Chondrocyte (in vitro differentiated cells): ENCODE data around the gene UBA52. TPM values are rescaled to one million over a fixed set of nuclear protein-coding genes. Genes with fewer than 3 reads are reported as not detected.

Experiments used
- DNase-seq: peaks from one replicate; pipeline ENCODE4 v3.0.0; 2021; ENCODE audit warnings: mixed read lengths, low spot score
- H3K27ac Mint-ChIP-seq: one replicate; pipeline ENCODE4 v1.8.0; 2021; ENCODE audit warnings: mild to moderate bottlenecking, moderate library complexity, mixed read lengths; ENCODE audit not compliant: unreplicated experiment
- H3K27me3 Mint-ChIP-seq: 2 replicates; pipeline ENCODE4 v1.8.0; 2021; ENCODE audit warnings: low read depth, mixed read lengths
- H3K36me3 Mint-ChIP-seq: 2 replicates; pipeline ENCODE4 v1.8.0; 2021; ENCODE audit warnings: low read depth, mixed read lengths
- H3K4me1 Mint-ChIP-seq: 2 replicates; pipeline ENCODE4 v1.8.0; 2021; ENCODE audit warnings: low read depth, mild to moderate bottlenecking, mixed read lengths
- H3K4me3 Mint-ChIP-seq: one replicate; pipeline ENCODE4 v1.8.0; 2021; ENCODE audit warnings: mild to moderate bottlenecking, moderate library complexity, mixed read lengths; ENCODE audit not compliant: unreplicated experiment
- H3K9me3 Mint-ChIP-seq: 2 replicates; pipeline ENCODE4 v1.8.0; 2021; ENCODE audit warnings: low read depth, mixed read lengths
- total RNA-seq: library from RNA; stranded (reverse); gene quantifications from 3 replicates; pipeline ENCODE4 v1.2.1, GENCODE V29; 2021
- TF ChIP-seq, protein P1 (sequence below): fragments of 200-600 bp; sonication (generic); IDR thresholded peaks from 2 replicates; pipeline ENCODE4 v1.5.0; 2021; ENCODE audit warnings: antibody characterized with exemption, mild to moderate bottlenecking, moderate library complexity

UBA52 gene
- total RNA-seq, 1 donor from 2014 or later = 749 TPM

DNA sequence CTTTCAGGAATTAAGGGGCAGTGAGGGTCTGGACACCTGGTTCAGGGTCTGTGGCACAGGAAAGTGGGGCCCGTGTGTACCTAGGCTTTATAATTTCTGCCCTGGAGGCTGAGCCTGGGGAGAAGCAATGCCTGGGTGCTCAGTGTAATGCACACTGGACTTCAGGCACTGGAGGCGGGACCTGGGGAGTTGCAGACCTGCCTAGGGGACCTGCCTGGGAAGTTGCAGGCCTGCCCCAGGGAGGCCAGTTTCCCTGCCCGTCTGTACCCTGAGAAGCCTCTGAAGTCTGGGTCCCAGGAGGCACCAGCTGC lies 38.5 kb downstream of the UBA52 start:
- Mint-ChIP-seq H3K36me3 (peaks cover 3% of the 10 kb centered on the region), H3K27ac (no peak overlapping the region), H3K4me3 (no peak overlapping the region), H3K27me3 (peaks cover 54% of the 10 kb centered on the region), H3K4me1 (peaks cover 26% of the 10 kb centered on the region), H3K9me3 (no peaks in the 10 kb centered on the region)
- DNase-seq = no peak
- TF ChIP-seq, protein P1, sequence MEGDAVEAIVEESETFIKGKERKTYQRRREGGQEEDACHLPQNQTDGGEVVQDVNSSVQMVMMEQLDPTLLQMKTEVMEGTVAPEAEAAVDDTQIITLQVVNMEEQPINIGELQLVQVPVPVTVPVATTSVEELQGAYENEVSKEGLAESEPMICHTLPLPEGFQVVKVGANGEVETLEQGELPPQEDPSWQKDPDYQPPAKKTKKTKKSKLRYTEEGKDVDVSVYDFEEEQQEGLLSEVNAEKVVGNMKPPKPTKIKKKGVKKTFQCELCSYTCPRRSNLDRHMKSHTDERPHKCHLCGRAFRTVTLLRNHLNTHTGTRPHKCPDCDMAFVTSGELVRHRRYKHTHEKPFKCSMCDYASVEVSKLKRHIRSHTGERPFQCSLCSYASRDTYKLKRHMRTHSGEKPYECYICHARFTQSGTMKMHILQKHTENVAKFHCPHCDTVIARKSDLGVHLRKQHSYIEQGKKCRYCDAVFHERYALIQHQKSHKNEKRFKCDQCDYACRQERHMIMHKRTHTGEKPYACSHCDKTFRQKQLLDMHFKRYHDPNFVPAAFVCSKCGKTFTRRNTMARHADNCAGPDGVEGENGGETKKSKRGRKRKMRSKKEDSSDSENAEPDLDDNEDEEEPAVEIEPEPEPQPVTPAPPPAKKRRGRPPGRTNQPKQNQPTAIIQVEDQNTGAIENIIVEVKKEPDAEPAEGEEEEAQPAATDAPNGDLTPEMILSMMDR = no peak

DNA sequence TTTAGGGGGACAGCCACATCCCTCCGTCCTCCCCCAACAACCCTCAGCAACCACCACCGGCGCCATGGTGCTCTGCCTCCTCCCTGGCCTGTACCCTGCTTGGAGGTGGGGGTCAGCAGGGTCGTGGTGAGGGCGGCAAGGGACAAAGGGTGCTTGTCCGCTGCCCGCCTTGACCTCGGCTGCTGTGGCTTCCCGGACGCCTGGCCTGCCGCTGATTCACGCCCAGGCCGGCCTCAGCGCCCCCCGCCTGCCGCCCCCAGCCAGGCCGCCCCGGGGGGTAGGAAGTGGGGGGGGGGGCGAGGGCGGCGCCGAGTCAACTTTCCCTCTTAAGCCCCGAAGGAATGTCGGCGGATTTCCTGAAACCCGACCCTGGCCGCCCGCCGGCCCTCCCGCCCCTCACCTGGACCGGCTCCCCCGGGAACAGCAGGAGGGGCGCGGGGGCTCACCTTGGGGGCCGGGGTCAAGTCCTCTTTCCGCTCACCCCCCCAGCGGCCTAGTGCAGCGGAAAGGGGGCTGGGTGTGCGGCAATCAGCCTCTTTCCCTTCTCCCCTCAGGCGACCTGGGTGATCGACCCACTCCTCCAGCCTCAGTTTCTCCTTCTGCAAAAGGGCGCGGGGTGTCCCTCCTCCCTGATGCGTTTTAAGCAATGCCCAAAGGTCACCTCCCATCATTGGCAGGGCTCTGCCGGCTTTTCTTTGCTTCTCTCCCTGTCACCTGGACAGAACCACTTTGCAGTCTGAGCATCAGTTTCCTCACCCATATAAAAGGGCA lies 39.1 kb downstream of the UBA52 start:
- Mint-ChIP-seq H3K27me3 (peaks cover 50% of the 10 kb centered on the region), H3K36me3 (peaks cover 3% of the 10 kb centered on the region), H3K4me3 (peak overlapping the region; percentile 25), H3K4me1 (peaks cover 23% of the 10 kb centered on the region), H3K27ac (no peak overlapping the region), H3K9me3 (no peaks in the 10 kb centered on the region)
- TF ChIP-seq, protein P1 = no peak
- DNase-seq = no peak

- Mint-ChIP-seq H3K36me3 (peaks cover 3% of the 10 kb centered on the region), H3K27ac (no peak overlapping the region), H3K4me1 (peaks cover 23% of the 10 kb centered on the region), H3K4me3 (peak overlapping the region; percentile 25), H3K9me3 (no peaks in the 10 kb centered on the region), H3K27me3 (peaks cover 50% of the 10 kb centered on the region)
- TF ChIP-seq, protein P1 = no peak
- DNase-seq = no peak
Observed at GRCh38 chr19:18611327-18612050, 39.8 kb downstream of the UBA52 start.

DNA sequence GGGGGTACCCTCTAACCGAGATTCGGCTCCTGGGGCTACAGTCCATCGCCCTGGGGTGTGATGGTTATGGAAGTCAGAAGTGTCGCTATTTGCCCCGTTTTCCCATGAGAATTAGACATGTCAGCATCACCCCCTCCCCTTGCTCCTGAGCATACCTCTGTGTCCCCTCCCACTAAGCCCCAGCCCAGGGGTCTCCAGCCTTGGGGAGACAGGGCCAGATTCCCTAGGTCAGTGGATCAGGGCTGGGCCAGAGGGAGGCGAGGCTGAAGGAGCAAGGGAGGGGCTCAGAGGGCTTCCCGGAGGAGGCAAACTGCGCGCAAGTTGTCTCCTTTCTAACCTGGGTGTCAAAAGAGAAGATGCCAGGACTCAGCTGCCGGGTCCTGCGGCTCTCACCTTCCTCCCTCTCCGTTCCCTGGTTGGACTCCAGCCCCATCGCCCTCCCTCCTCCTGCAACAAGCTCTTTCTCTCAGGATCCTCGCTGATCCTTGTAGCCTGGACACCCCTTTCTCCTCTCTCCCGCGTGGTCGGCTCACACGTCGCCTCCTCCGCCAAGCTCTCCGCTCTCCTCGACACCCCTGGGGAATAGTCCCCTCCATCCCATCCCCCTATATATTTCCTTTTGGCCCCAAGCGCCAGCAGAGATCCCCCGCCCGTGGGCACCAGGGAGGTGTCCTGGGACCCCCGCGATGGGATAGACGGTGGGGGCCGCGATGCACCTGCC lies 40.6 kb downstream of the UBA52 start:
- H3K4me1 Mint-ChIP-seq = peaks cover 21% of the 10 kb centered on the region
- H3K9me3 Mint-ChIP-seq = no peaks in the 10 kb centered on the region
- peaks cover 3% of the 10 kb centered on the region for H3K36me3 Mint-ChIP-seq
- no peak overlapping the region for H3K27ac Mint-ChIP-seq
- no peak for DNase-seq
- H3K4me3 Mint-ChIP-seq = peak overlapping the region; percentile 73
- TF ChIP-seq, protein P1 = no peak
- H3K27me3 Mint-ChIP-seq = peaks cover 49% of the 10 kb centered on the region
